MCF 10A (cell line): ENCODE data around the gene DENND5A. TPM values are rescaled to one million over a fixed set of nuclear protein-coding genes. Genes with fewer than 3 reads are reported as not detected.

Source experiments
- BruUV-seq: library from RNA; stranded (reverse); fragments of 400-500 nt; replicated peaks from 2 replicates; lab custom pipeline; 2021; lab: Mats Ljungman, UMichigan
- CTCF ChIA-PET: fragments of 300-600 bp; sonication (Branson Sonifier 250); formaldehyde crosslinking; extraction: SDS; loops from one replicate; lab custom pipeline; 2021; ENCODE audit warnings: antibody characterized with exemption, inconsistent platforms; lab: Yijun Ruan, JAX
- POLR2A ChIA-PET: fragments of 300-600, 350-650 bp; sonication (Branson Sonifier 250); formaldehyde crosslinking; extraction: SDS; loops from one replicate; lab custom pipeline; 2020; ENCODE audit warnings: antibody characterized with exemption, inconsistent platforms; lab: Yijun Ruan, JAX
- DNase-seq: peaks from one replicate; pipeline ENCODE4 v3.0.0-alpha.2; 2018; ENCODE audit not compliant: unreplicated experiment
- H3K27ac Mint-ChIP-seq: one replicate; pipeline ENCODE4 v1.8.0; 2022; ENCODE audit warnings: mild to moderate bottlenecking, low read depth, mixed read lengths; ENCODE audit not compliant: unreplicated experiment
- H3K27me3 Mint-ChIP-seq: one replicate; pipeline ENCODE4 v1.8.0; 2022; ENCODE audit warnings: mixed read lengths; ENCODE audit not compliant: insufficient read depth, unreplicated experiment
- H3K36me3 Mint-ChIP-seq: one replicate; pipeline ENCODE4 v1.8.0; 2022; ENCODE audit warnings: mild to moderate bottlenecking, moderate library complexity, mixed read lengths; ENCODE audit not compliant: insufficient read depth, unreplicated experiment
- H3K4me1 Mint-ChIP-seq: one replicate; pipeline ENCODE4 v1.8.0; 2022; ENCODE audit warnings: mixed read lengths; ENCODE audit not compliant: insufficient read depth, unreplicated experiment
- H3K4me3 Mint-ChIP-seq: one replicate; pipeline ENCODE4 v1.8.0; 2022; ENCODE audit warnings: mild to moderate bottlenecking, moderate library complexity, mixed read lengths; ENCODE audit not compliant: unreplicated experiment
- H3K9me3 Mint-ChIP-seq: one replicate; pipeline ENCODE4 v1.8.0; 2022; ENCODE audit warnings: mixed read lengths; ENCODE audit not compliant: unreplicated experiment
- CTCF ChIP-seq: fragments of 200-600 bp; IDR thresholded peaks from one replicate; pipeline ENCODE4 v1.8.0; 2022; ENCODE audit warnings: antibody characterized with exemption, mild to moderate bottlenecking; ENCODE audit not compliant: unreplicated experiment
- intact Hi-C: fragments of 100-400 bp; cut with micrococcal nuclease; formaldehyde crosslinking; loops from 2 replicates; pipeline ENCODE4 v1.14.1; 2022
- total RNA-seq: library from RNA; stranded (reverse); gene quantifications from 2 replicates; pipeline ENCODE4 v1.2.3, GENCODE V29; 2022

DENND5A gene
- total RNA-seq, 1 experiment from 2014 or later = 55.4 TPM

- H3K27me3 Mint-ChIP-seq = no peaks in the 10 kb centered on the region
- no TSS peak for BruUV-seq
- intact Hi-C loops = no loop called here
- TF ChIP-seq CTCF = no peak
- DNase-seq = no peak
- H3K36me3 Mint-ChIP-seq = peaks cover 66% of the 10 kb centered on the region
- no peak overlapping the region for H3K27ac Mint-ChIP-seq
- no peaks in the 10 kb centered on the region for H3K9me3 Mint-ChIP-seq
- peaks cover 33% of the 10 kb centered on the region for H3K4me1 Mint-ChIP-seq
- ChIA-PET CTCF (interaction anchor here (0.6 to 1.0 kb wide), 3 partner anchors 127 to 965 kb away, joined by 3 to 6 read pairs (median 3); no protein-coding TSS in a partner anchor), POLR2A (no interaction called here)
- no peak overlapping the region for H3K4me3 Mint-ChIP-seq
Measured at GRCh38 chr11:9143721-9144120, 121.4 kb downstream of the DENND5A start.

- Mint-ChIP-seq H3K36me3 (peaks cover 63% of the 10 kb centered on the region), H3K4me3 (no peak overlapping the region), H3K27ac (no peak overlapping the region), H3K9me3 (no peaks in the 10 kb centered on the region), H3K4me1 (peaks cover 38% of the 10 kb centered on the region), H3K27me3 (no peaks in the 10 kb centered on the region)
- CTCF ChIA-PET = interaction anchor here (1.0 to 7.4 kb wide), 2 partner anchors 126 to 128 kb away, joined by 3 to 201 read pairs; no protein-coding TSS in a partner anchor
- POLR2A ChIA-PET = interaction anchor here (0.5 to 0.6 kb wide), 2 partner anchors 108 to 318 kb away, joined by 3 to 4 read pairs; partner anchors contain the start of gene ZNF143
- no peak for TF ChIP-seq CTCF
- intact Hi-C loops = no loop called here
- DNase-seq = no peak
- no TSS peak for BruUV-seq
Measured at GRCh38 chr11:9142732-9143131, 122.4 kb downstream of the DENND5A start.

GRCh38 chr11:9141186-9141585 lies 124.0 kb downstream of the DENND5A start:
- DNase-seq = no peak
- Mint-ChIP-seq H3K27me3 (no peaks in the 10 kb centered on the region), H3K36me3 (peaks cover 60% of the 10 kb centered on the region), H3K27ac (no peak overlapping the region), H3K4me1 (peaks cover 48% of the 10 kb centered on the region), H3K9me3 (no peaks in the 10 kb centered on the region), H3K4me3 (no peak overlapping the region)
- no peak for TF ChIP-seq CTCF
- POLR2A ChIA-PET = interaction anchor here (0.6 kb wide), 1 partner anchor 72 kb away, joined by 3 read pairs; no protein-coding TSS in a partner anchor
- CTCF ChIA-PET = interaction anchor here (0.9 to 7.4 kb wide), 2 partner anchors 126 to 182 kb away, joined by 3 to 201 read pairs; no protein-coding TSS in a partner anchor
- intact Hi-C loops = no loop called here
- no TSS peak for BruUV-seq

GRCh38 chr11:9139628-9140357 lies 125.4 kb downstream of the DENND5A start:
- no TSS peak for BruUV-seq
- ChIA-PET POLR2A (interaction anchor here (0.6 to 3.1 kb wide), 6 partner anchors 9 to 321 kb away, joined by 3 to 23 read pairs (median 4); partner anchors contain the start of genes TMEM9B and ZNF143), CTCF (interaction anchor here (0.8 to 7.4 kb wide), 5 partner anchors 26 to 965 kb away, joined by 3 to 201 read pairs (median 4); partner anchors contain the start of gene TMEM9B)
- Mint-ChIP-seq H3K36me3 (peaks cover 47% of the 10 kb centered on the region), H3K27me3 (no peaks in the 10 kb centered on the region), H3K9me3 (no peaks in the 10 kb centered on the region), H3K4me3 (no peak overlapping the region), H3K4me1 (peaks cover 36% of the 10 kb centered on the region), H3K27ac (peak overlapping the region; percentile 94)
- no peak for DNase-seq
- intact Hi-C loops = loop anchor here (5.0 to 10.0 kb wide), 2 partner anchors 102 to 455 kb away; partner anchors contain the start of genes RPL27A and TRIM66
- no peak for TF ChIP-seq CTCF
